NCI-H345 (cell line): ENCODE measurements around the gene ERCC4.

Source experiments
- DNase-seq: peaks from one replicate; lab custom pipeline; 2025; lab: John Stamatoyannopoulos, UW

The ERCC4 gene

GRCh38 chr16:13994239-13995106, 74.5 kb downstream of the ERCC4 start:
- peak; percentile 18 for DNase-seq

- DNase-seq: no peak
Measured at GRCh38 chr16:13995194-13995593, 75.2 kb downstream of the ERCC4 start.

DNA sequence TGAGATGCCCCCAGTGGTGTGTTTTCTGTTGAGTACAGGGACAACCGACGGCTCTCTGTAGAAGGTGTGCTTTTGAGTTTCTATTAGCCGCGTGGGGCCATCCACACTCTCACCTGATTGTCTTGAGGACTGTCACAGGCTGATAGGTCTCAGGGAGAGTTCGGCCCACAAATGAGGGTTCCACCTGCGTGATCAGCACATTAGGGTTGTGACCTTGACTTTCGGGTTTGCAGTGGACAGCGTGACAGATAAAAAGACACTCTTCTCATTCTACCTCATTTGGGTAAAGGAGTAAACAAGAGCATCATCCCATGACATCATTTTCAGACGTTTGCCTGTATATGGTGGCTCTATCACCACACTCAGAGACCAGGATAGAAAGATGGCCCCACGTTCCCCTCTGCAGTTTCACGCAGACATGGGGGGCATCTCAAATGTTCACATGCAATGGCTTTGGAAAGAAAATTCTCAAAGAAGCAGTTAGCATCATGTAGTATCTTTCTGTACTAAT, 76.9 kb downstream of the ERCC4 start:
- no peak for DNase-seq

DNA sequence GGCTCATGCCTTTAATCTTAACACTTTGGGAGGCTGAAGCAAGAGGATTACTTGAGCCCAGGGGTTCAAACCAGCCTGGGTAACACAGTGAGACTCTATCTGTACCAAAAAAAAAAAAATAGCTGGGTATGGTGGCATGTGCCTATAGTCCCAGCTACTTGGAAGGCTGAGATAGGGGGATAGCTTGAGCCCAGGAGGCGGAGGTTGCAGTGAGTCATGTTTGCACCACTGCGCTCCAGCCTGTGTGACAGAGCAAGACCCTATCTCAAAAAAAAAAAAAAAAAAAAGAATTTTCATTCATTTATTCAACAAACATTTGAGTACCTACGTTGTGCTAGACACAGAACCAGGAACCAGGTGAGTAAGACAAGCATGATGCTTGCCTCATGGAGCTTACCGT, 77.6 kb downstream of the ERCC4 start:
- no peak for DNase-seq

- peak; percentile 75 for DNase-seq
Measured at GRCh38 chr16:13997933-13998332, 78.0 kb downstream of the ERCC4 start.

DNA sequence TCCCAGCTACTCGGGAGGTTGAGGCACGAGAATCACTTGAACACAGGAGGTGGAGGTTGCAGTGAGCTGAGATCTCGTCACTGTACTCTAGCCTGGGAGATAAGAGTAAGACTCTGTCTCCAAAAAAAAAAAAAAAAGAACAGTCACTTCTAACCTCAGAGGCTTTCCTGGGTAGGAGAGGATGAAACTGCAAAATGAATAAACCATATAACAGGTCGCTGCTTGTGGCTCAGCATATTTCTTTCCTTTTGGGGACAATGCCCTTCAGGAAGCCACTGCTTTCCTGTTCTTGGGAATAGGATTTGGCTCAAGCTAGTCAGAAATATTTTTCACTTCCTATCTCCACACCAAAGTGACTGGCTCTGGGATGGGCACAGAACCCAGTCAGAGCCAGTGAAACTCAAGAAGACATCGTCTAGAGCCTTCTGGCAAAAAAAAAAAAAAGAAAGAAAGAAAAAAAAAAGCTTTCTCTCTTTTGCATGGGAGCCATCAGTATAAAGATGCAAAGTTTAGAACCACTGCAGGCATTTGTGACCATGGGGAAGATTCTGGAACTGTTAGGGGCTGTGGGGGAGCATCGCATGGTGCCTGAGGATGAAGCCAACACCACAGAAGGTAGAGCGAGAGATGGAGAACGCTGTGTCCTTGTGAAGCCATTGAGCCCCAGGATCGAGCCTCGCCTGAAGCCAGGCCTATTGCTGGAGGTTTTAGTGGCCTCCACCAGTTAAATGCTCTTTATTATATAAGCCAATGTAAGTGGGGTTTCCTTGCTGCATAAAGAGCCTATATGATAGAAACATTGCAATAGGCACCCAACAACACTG, 79.3 kb downstream of the ERCC4 start:
- no peak for DNase-seq

- no peak for DNase-seq
Measured at GRCh38 chr16:13999895-14000425, 80.0 kb downstream of the ERCC4 start.

DNA sequence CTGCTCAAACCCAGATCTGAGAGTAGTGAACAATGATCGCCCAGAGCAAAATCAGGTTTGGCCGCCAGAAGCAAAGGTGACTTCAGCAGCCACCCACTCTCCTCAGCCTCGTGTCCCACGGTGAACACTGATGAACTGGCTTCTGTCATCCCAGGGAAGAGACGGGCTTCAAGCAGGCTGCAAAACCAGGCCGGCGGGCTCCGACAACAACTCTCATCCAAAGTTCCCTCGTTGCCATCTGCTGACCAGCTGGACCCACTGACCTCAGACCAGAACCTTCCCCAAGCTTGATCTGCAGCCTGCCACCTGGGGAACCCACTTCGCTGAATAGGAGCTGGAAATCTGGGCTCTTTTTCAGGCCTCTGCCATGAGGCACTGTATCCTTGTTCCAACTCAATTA, 81.6 kb downstream of the ERCC4 start:
- DNase-seq: no peak
